GM15510 (cell line): ENCODE results near the gene SORD.

ENCODE experiments used
- POLR2A ChIP-seq: IDR thresholded peaks from 3 replicates; pipeline ENCODE4 v1.6.1; 2011; ENCODE audit warnings: borderline replicate concordance; ENCODE audit not compliant: insufficient read length; ENCODE audit errors: extremely low read depth

Gene SORD

GRCh38 chr15:45022871-45023658 lies at the start of gene SORD:
Gene SORD (plus strand): TSS chr15:45023195. CDS start chr15:45023284, 89 bp downstream.
- TF ChIP-seq POLR2A: peak; percentile 63

GRCh38 chr15:44999105-44999504 lies 23.9 kb upstream of the SORD start:
- no peak for TF ChIP-seq POLR2A

DNA sequence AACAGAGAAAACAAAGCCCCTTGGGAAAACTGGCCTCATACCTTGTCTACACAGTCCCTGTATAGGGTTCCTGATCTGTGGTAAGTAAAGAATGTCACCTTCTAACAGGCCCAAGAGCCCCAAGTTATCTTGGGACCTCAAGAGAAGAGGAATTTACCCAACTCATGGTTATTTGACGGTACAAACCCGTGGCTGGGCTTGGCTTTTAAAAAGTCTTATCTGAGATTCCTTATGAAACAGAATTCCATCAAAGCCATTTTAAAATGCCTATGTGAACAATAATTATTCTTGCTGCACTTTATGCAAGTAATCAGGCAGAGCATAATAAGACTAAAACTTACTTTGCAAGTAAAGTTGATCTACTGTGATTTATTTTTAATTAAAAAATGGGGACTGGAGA lies 13.9 kb upstream of the SORD start:
- no peak for TF ChIP-seq POLR2A

DNA sequence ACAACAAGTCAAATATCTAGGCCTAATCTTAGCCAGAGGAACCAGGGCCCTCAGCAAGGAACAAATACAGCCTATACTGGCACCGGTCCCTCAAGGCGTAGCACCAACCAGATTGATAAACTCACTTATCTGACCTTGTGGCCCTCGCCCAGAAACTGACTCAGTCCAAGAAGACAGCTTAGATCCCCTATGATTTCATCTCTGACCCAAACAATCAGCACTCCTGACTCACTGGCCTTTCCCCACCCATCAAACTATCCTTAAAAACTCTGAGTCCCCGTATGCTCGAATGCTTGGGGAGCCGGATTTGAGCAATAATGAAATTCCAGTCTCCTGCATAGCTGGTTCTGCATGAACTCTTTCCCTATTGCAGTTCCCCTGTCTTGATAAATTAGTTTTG lies 1.6 kb upstream of the SORD start:
- TF ChIP-seq POLR2A: no peak

DNA sequence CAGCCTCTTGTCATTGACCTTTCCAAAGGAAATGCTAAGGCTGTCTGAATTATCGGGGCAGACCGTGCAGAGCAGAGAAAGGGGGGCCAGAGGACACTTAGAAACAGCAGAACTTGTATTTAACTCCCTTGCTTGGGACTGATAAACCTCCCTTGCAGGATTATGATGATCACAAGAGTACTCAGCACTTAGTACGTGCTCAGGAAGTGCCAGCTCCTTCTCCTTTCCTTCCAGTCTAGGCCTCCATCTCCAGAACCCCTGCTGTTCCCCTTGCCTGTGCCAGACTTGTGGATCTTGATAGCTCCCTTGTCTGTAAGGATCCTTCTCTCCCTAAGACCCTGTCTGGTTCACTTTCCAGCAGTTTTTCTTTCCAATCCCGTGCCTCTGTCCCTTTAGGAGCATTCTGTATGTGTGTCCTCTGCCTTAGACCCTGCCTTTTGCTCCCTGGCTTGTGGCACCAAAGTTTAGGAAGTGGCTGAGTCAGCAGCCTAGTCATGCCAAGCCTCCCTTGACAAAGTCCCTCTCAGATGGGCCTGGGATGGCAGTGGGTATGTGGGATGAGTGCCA lies 747 bp downstream of the SORD start:
- TF ChIP-seq POLR2A: no peak

DNA sequence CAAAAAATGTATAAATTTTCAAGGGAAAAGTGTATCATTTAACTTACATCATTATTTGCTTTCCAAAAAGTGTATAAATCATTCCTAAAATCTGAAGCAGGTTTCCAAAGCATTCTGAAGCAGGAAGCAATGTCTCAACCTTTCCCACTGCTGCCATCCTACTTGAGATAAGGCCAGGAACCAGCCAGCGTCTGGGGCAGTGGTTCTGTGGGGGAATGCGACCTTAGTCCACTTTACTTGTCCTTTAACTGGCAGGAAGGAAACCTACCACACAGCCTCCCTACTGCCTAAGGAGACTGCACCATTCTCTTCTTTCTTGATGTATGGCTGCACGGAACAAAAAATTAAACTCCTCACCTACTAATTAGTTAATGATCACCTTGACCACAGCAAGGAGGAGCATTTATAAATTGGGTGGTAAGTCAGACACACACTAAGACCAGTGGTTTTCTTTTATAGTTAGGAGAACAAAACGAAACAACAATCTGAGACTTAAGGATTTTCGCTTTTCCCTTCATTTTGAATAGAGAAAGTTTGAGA lies 3.7 kb downstream of the SORD start:
- TF ChIP-seq POLR2A: no peak

DNA sequence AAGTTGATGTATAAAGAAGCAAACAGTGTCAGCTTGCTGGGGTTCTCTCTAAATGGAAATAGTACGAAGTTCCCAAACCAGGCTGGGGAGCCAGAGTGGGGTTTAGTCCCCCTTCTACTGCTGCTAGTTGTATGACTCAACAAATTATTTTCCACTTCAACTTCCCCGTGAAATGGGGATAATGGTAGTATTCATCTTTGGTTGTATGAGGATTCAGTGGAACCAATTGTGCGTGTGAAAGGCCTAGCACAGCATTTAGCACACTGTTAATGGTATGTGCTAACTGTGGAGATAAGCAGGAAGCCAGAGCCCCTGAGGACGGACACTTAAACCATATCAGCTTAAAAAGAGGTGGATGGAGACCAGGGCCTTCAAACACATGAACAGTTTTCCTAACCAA lies 4.2 kb downstream of the SORD start:
- no peak for TF ChIP-seq POLR2A

DNA sequence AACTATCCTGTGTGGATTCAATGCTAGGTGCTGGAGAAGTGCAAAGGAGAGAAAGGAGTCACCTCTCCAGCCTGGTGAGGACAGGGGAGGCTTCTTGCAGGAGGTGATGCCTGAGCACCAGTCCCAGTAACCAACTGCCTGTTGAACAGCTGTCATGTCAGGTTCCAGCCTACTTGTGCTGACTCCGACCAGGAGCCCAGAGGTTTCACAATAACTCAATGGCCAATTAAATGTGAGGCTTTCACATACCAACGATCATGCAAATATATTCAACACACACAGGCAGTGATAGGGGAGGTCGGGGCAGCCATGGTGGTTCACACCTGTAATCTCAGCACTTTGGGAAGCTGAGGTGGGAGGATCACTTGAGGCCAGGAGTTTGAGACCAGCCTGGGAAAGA lies 7.7 kb downstream of the SORD start:
- TF ChIP-seq POLR2A: no peak

GRCh38 chr15:45037936-45038335 lies 14.9 kb downstream of the SORD start:
- TF ChIP-seq POLR2A: no peak

- TF ChIP-seq POLR2A: no peak
These were observed 26.0 kb downstream of the SORD start for GRCh38 chr15:45048794-45049631.

DNA sequence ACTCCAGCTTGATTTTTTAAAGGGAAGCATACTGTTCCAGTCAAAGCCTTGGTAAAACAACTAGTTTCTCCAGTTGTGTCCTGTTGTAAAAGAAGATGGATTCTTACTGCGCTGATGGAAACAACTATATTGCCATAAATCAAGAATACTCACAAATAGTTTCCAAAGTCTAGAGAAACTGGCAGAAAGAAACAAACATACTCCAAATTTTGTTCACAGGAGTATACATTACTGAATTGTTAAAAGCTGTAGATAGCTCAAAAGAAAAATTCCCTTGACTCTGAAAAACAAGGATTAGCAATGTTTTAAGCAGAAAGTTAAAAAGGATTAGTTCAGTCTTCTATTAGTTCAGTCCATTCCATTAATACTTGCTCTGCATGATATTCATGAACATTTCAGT lies 27.6 kb downstream of the SORD start:
- no peak for TF ChIP-seq POLR2A

DNA sequence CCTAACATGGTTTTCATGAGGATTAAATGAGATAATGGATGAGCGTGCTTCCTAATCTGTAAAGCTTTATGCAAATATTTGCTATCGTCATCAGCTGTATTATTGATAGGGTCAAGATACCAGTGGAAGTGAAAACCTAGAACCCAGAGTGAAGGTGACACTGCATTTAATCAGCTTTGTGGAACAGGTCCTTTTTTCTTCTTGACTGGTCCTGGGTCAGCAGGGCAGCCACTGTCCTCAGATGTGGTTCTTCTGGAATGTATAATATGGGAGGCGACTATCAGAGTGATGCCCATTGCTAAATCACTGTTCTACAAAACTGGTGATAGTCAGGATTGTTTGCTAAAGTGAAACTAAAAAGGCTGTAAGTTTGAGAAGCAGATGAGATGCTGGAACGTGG lies 41.4 kb downstream of the SORD start:
- no peak for TF ChIP-seq POLR2A

GRCh38 chr15:45083223-45083622 lies 60.2 kb downstream of the SORD start:
- TF ChIP-seq POLR2A: no peak

DNA sequence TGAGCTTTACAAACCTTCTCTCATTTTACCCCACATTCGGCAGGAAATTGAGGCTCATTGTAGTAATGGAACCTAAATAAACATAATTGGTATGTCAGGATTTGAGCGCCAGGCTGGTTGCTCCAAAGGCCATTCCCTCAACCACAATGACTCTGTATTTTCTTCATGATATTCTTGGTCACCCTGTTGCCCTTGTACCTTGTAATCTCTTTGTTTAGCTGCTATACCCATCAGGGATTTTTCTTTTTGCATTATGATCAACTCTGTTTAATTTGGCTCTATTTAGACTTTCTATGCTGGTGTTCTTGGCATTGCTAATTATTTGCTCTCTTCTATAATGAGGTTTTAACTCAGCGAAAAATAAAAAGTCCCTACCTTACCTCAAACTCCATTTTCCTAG lies 61.2 kb downstream of the SORD start:
- no peak for TF ChIP-seq POLR2A

GRCh38 chr15:45087513-45087912 lies 64.5 kb downstream of the SORD start:
- no peak for TF ChIP-seq POLR2A
